ENCODE data around the gene NNAT.

NNAT gene

DNA sequence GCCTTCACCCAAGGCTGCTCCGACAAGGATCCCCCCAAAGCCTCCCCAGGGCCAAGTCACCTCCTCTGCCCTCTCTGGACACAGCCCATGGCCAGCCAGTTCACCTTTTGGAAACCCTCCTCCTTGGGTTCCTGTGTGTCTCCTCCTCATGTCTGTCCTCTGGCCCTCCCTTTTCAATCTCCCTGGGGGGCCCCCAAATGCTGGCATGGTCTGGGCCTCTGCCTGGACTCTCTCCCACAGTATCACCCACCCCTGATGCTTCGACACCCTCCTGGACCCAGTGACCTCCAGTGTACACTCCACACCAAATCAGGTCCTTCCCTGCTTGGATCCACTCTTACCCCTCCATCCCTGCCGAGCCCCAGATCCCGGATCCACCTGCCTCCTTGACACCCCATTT lies 46.7 kb upstream of the NNAT start:
- Histone ChIP-seq H3K4me2 (no peak overlapping the region), H3K36me3 (ENCODE audit: insufficient read depth) (no peaks in the 10 kb centered on the region), H3K4me1 (ENCODE audit: low read depth, poor library complexity, severe bottlenecking) (no peaks in the 10 kb centered on the region), H3K27ac (no peak overlapping the region), H4K20me1 (ENCODE audit: insufficient read depth) (no peaks in the 10 kb centered on the region), H3K4me3 (IDR thresholded peaks at IDR 0.05; ENCODE audit: insufficient read depth, low read depth, low read length) (no peak overlapping the region), H3K9ac (no peak overlapping the region), H3K79me2 (ENCODE audit: insufficient read depth, low read depth) (no peaks in the 10 kb centered on the region), H2AFZ (ENCODE audit: low read depth) (no peak overlapping the region), H3K27me3 (ENCODE audit: insufficient read depth, low read depth) (peaks cover 3% of the 10 kb centered on the region; the same call in 1 of the 2 replicates)
- TF ChIP-seq, protein P1, sequence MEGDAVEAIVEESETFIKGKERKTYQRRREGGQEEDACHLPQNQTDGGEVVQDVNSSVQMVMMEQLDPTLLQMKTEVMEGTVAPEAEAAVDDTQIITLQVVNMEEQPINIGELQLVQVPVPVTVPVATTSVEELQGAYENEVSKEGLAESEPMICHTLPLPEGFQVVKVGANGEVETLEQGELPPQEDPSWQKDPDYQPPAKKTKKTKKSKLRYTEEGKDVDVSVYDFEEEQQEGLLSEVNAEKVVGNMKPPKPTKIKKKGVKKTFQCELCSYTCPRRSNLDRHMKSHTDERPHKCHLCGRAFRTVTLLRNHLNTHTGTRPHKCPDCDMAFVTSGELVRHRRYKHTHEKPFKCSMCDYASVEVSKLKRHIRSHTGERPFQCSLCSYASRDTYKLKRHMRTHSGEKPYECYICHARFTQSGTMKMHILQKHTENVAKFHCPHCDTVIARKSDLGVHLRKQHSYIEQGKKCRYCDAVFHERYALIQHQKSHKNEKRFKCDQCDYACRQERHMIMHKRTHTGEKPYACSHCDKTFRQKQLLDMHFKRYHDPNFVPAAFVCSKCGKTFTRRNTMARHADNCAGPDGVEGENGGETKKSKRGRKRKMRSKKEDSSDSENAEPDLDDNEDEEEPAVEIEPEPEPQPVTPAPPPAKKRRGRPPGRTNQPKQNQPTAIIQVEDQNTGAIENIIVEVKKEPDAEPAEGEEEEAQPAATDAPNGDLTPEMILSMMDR (conservative IDR thresholded peaks at IDR 0.05; ENCODE audit: low read depth, low read length): no peak

DNA sequence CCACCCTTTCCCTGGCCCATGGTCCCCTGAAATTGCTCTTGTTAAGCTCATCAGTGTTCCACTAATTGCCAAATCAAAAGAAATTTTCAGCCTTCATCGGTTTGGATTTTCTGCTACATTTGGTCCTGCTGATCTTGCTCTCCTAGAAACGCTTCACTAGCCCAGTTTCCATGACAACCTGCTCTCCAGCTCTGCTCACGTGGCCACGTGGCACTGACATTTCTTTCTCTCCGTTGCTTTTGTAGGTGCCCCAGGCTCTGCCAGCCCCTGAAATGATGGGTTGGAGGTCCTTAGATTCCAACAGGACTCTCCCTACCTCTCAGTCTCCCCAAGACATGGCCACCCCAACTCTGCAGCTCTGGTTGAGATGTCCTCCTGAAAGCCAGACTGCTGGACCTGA lies 45.8 kb upstream of the NNAT start:
- H3K9ac ChIP-seq: no peak overlapping the region
- no peaks in the 10 kb centered on the region for H3K79me2 ChIP-seq (ENCODE audit: insufficient read depth, low read depth)
- no peak overlapping the region for H2AFZ ChIP-seq (ENCODE audit: low read depth)
- H3K27ac ChIP-seq: no peak overlapping the region
- TF ChIP-seq, protein P1 (conservative IDR thresholded peaks at IDR 0.05; ENCODE audit: low read depth, low read length): no peak
- H3K4me1 ChIP-seq (ENCODE audit: low read depth, poor library complexity, severe bottlenecking): no peaks in the 10 kb centered on the region
- peaks cover 3% of the 10 kb centered on the region; the same call in 1 of the 2 replicates for H3K27me3 ChIP-seq (ENCODE audit: insufficient read depth, low read depth)
- H3K4me3 ChIP-seq (IDR thresholded peaks at IDR 0.05; ENCODE audit: insufficient read depth, low read depth, low read length): no peak overlapping the region
- H4K20me1 ChIP-seq (ENCODE audit: insufficient read depth): no peaks in the 10 kb centered on the region
- no peak overlapping the region for H3K4me2 ChIP-seq
- H3K36me3 ChIP-seq (ENCODE audit: insufficient read depth): no peaks in the 10 kb centered on the region

DNA sequence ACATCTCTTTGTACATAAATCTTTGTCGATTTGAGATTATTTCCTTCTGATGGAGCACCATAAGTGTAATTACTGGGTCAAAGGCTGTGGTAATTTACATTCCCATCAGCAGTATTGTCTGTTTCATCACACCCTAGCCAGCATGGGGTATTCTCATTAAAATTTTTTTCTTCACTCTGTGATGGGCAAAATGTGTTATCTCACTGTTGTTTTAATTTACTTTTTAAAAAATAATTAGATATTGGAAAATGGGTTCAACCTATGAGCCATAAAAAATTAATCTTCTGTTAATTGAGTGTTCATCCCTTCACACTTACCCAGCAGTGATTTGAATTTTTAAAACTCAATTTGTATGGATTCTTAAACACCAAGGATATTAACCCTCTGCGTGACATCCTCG lies 44.0 kb upstream of the NNAT start:
- Histone ChIP-seq H3K79me2 (ENCODE audit: insufficient read depth, low read depth) (no peaks in the 10 kb centered on the region), H3K4me1 (ENCODE audit: low read depth, poor library complexity, severe bottlenecking) (no peaks in the 10 kb centered on the region), H3K4me3 (IDR thresholded peaks at IDR 0.05; ENCODE audit: insufficient read depth, low read depth, low read length) (no peak overlapping the region), H3K9ac (no peak overlapping the region), H2AFZ (ENCODE audit: low read depth) (no peak overlapping the region), H4K20me1 (ENCODE audit: insufficient read depth) (no peaks in the 10 kb centered on the region), H3K27ac (no peak overlapping the region), H3K4me2 (no peak overlapping the region), H3K27me3 (ENCODE audit: insufficient read depth, low read depth) (peaks cover 3% of the 10 kb centered on the region; the same call in 1 of the 2 replicates), H3K36me3 (ENCODE audit: insufficient read depth) (no peaks in the 10 kb centered on the region)
- TF ChIP-seq, protein P1 (conservative IDR thresholded peaks at IDR 0.05; ENCODE audit: low read depth, low read length): no peak

DNA sequence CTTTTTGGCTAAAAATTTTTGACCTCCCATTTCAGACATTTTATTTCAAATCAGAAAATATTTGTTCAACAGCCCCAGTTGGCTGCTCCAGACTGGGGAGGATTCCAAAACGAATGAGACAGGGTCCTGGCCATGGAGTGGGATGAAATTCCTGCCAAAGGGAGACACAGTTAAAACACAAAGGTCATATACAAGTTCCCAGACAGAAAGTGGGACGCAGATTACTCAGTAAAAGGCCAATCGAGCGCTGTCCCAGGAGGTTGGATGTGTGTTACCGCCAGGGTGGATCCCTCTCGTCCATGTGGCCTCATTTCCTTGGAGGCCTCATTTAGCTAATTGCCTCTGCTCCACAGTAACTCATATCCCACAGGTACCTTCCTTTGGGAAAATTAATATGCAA lies 41.8 kb upstream of the NNAT start:
- Histone ChIP-seq H4K20me1 (ENCODE audit: insufficient read depth) (no peaks in the 10 kb centered on the region), H3K27ac (no peak overlapping the region), H3K4me3 (IDR thresholded peaks at IDR 0.05; ENCODE audit: insufficient read depth, low read depth, low read length) (no peak overlapping the region), H3K79me2 (ENCODE audit: insufficient read depth, low read depth) (no peaks in the 10 kb centered on the region), H3K36me3 (ENCODE audit: insufficient read depth) (no peaks in the 10 kb centered on the region), H3K9ac (no peak overlapping the region), H3K27me3 (ENCODE audit: insufficient read depth, low read depth) (0 out of 2 replicates have a peak, but pooled peaks cover 3% of the 10 kb centered on the region), H3K4me2 (no peak overlapping the region), H2AFZ (ENCODE audit: low read depth) (no peak overlapping the region), H3K4me1 (ENCODE audit: low read depth, poor library complexity, severe bottlenecking) (no peaks in the 10 kb centered on the region)
- TF ChIP-seq, protein P1 (conservative IDR thresholded peaks at IDR 0.05; ENCODE audit: low read depth, low read length): no peak
